Sigmoid colon (tissue), 4 donors: ENCODE results near the gene TRIM47.

Source experiments
- CTCF ChIP-seq, 4 experiments: fragments of 450-650 bp in 3 of 4; fragments of 200-600 bp in 1 of 4; IDR thresholded peaks; one replicate each; pipeline ENCODE4 v1.5.1; 2016 to 2019; ENCODE audit warnings: antibody characterized with exemption in 4 of 4, mild to moderate bottlenecking in 3 of 4, moderate library complexity in 2 of 4
- POLR2A ChIP-seq, 2 donors: fragments of 450-650 bp; IDR thresholded peaks; one replicate each; pipeline ENCODE4 v1.6.1; 2016; ENCODE audit warnings: antibody characterized with exemption in 2 of 2, mild to moderate bottlenecking in 2 of 2, moderate library complexity in 2 of 2
- POLR2AphosphoS5 ChIP-seq, 4 donors: sonication (generic); formaldehyde crosslinking; IDR thresholded peaks; one replicate each; pipeline ENCODE4 v1.6.1; 2017; ENCODE audit warnings: antibody characterized with exemption in 4 of 4

- TF ChIP-seq CTCF (IDR thresholded peaks at IDR 0.05): no peak
- TF ChIP-seq POLR2A (IDR thresholded peaks at IDR 0.05): peak in 1 of 2 donors; percentile 77
- TF ChIP-seq POLR2AphosphoS5 (IDR thresholded peaks at IDR 0.05): peak in 1 of 4 donors; percentile 97
These were observed 23.5 kb downstream of the TRIM47 start for GRCh38 chr17:75854881-75855309.
